ENCODE results near the gene KLK3.
A peak's percentile ranks its signal among the peaks of the same experiment; 100 is the strongest.

KLK3 gene

GRCh38 chr19:50819636-50820035 lies 35.1 kb upstream of the KLK3 start:
- H3K27ac ChIP-seq (replicated peaks; ENCODE audit: low read length) = no peak overlapping the region
- H3K4me1 ChIP-seq (ENCODE audit: control insufficient read depth in 2 of 2, insufficient read depth in 1 of 2, low read depth in 1 of 2, low read length in 2 of 2) = peaks cover 0 to 3% of the 10 kb centered on the region in 2 donors
- H3K4me2 ChIP-seq (ENCODE audit: insufficient read depth, low read length, poor library complexity, severe bottlenecking) = no peak overlapping the region
- H2BK15ac ChIP-seq (ENCODE audit: low read length) = no peak overlapping the region
- H3K4ac ChIP-seq (ENCODE audit: low read length) = no peak overlapping the region
- no peak overlapping the region for H4K91ac ChIP-seq (ENCODE audit: low read depth, low read length, poor library complexity)
- no peak overlapping the region for H3K14ac ChIP-seq (ENCODE audit: low read length)
- no CpG with 5 or more reads among the region's 8 CpGs for WGBS, 2 donors (ENCODE audit: extremely low coverage in 2 of 2, insufficient read length in 2 of 2, insufficient replicate concordance in 1 of 2)
- H3K79me1 ChIP-seq (ENCODE audit: low read depth, low read length) = no peaks in the 10 kb centered on the region
- peaks cover 10 to 90% (median 53%) of the 10 kb centered on the region in 3 experiments for H3K27me3 ChIP-seq (ENCODE audit: control insufficient read depth in 3 of 3, insufficient read depth in 3 of 3, low read depth in 1 of 3, low read length in 3 of 3)
- no peak overlapping the region for H3K18ac ChIP-seq (ENCODE audit: low read length)
- no peak for DNase-seq (ENCODE audit: low spot score)
- no peaks in the 10 kb centered on the region for H3K36me3 ChIP-seq (replicated peaks in 1 of 2; ENCODE audit: control insufficient read depth in 2 of 2, insufficient read depth in 2 of 2, low read length in 2 of 2)
- no peak overlapping the region for H2BK5ac ChIP-seq (ENCODE audit: low read length)
- peaks cover 2 to 4% of the 10 kb centered on the region in 2 donors for H3K9me3 ChIP-seq (replicated peaks in 1 of 2; ENCODE audit: control insufficient read depth in 2 of 2, insufficient read depth in 1 of 2, low read depth in 1 of 2, low read length in 2 of 2)
- no peak overlapping the region for H3K9ac ChIP-seq (ENCODE audit: low read depth, low read length, poor library complexity)
- no peak overlapping the region for H4K8ac ChIP-seq (ENCODE audit: low read depth, low read length)
- no peak overlapping the region for H3K4me3 ChIP-seq (ENCODE audit: low read length in 2 of 2)
- H2AK5ac ChIP-seq (ENCODE audit: low read depth, low read length) = peak overlapping the region; percentile 79
- H2AFZ ChIP-seq (ENCODE audit: low read length) = no peak overlapping the region
- H2BK120ac ChIP-seq (ENCODE audit: low read depth, low read length) = no peak overlapping the region
- H2BK12ac ChIP-seq (ENCODE audit: low read length) = no peak overlapping the region
- H3K23ac ChIP-seq (ENCODE audit: low read depth, low read length, poor library complexity) = peak overlapping the region; percentile 5

- Histone ChIP-seq H3K4ac (ENCODE audit: low read length) (no peak overlapping the region), H3K4me3 (ENCODE audit: low read length in 2 of 2) (no peak overlapping the region), H2BK5ac (ENCODE audit: low read length) (no peak overlapping the region), H3K4me2 (ENCODE audit: insufficient read depth, low read length, poor library complexity, severe bottlenecking) (no peak overlapping the region), H4K91ac (ENCODE audit: low read depth, low read length, poor library complexity) (no peak overlapping the region), H2AFZ (ENCODE audit: low read length) (peak overlapping the region; percentile 10), H3K79me1 (ENCODE audit: low read depth, low read length) (no peaks in the 10 kb centered on the region), H3K18ac (ENCODE audit: low read length) (peak overlapping the region; percentile 13), H3K23ac (ENCODE audit: low read depth, low read length, poor library complexity) (no peak overlapping the region), H2BK12ac (ENCODE audit: low read length) (no peak overlapping the region), H3K4me1 (ENCODE audit: control insufficient read depth in 2 of 2, insufficient read depth in 1 of 2, low read depth in 1 of 2, low read length in 2 of 2) (peaks cover 0 to 3% of the 10 kb centered on the region in 2 donors), H3K9me3 (replicated peaks in 1 of 2; ENCODE audit: control insufficient read depth in 2 of 2, insufficient read depth in 1 of 2, low read depth in 1 of 2, low read length in 2 of 2) (peaks cover 2 to 4% of the 10 kb centered on the region in 2 donors), H3K14ac (ENCODE audit: low read length) (no peak overlapping the region), H3K36me3 (replicated peaks in 1 of 2; ENCODE audit: control insufficient read depth in 2 of 2, insufficient read depth in 2 of 2, low read length in 2 of 2) (no peaks in the 10 kb centered on the region), H2BK120ac (ENCODE audit: low read depth, low read length) (no peak overlapping the region), H4K8ac (ENCODE audit: low read depth, low read length) (no peak overlapping the region), H2BK15ac (ENCODE audit: low read length) (peak overlapping the region; percentile 56), H3K9ac (ENCODE audit: low read depth, low read length, poor library complexity) (no peak overlapping the region), H3K27ac (replicated peaks; ENCODE audit: low read length) (no peak overlapping the region), H3K27me3 (ENCODE audit: control insufficient read depth in 3 of 3, insufficient read depth in 3 of 3, low read depth in 1 of 3, low read length in 3 of 3) (peaks cover 10 to 88% (median 53%) of the 10 kb centered on the region in 3 experiments), H2AK5ac (ENCODE audit: low read depth, low read length) (peak overlapping the region; percentile 74)
- no CpG with 5 or more reads among the region's 15 CpGs for WGBS, 2 donors (ENCODE audit: extremely low coverage in 2 of 2, insufficient read length in 2 of 2, insufficient replicate concordance in 1 of 2)
- no peak for DNase-seq (ENCODE audit: low spot score)
Measured at GRCh38 chr19:50820086-50820485, 34.6 kb upstream of the KLK3 start.

GRCh38 chr19:50820549-50821247 lies 34.0 kb upstream of the KLK3 start:
- no CpG with 5 or more reads among the region's 21 CpGs for WGBS, 2 donors (ENCODE audit: extremely low coverage in 2 of 2, insufficient read length in 2 of 2, insufficient replicate concordance in 1 of 2)
- H3K18ac ChIP-seq (ENCODE audit: low read length) = no peak overlapping the region
- H2BK120ac ChIP-seq (ENCODE audit: low read depth, low read length) = no peak overlapping the region
- H3K14ac ChIP-seq (ENCODE audit: low read length) = no peak overlapping the region
- H2BK5ac ChIP-seq (ENCODE audit: low read length) = no peak overlapping the region
- H3K9me3 ChIP-seq (replicated peaks in 1 of 2; ENCODE audit: control insufficient read depth in 2 of 2, insufficient read depth in 1 of 2, low read depth in 1 of 2, low read length in 2 of 2) = peaks cover 0 to under 1% of the 10 kb centered on the region in 2 donors
- H2BK12ac ChIP-seq (ENCODE audit: low read length) = no peak overlapping the region
- H3K36me3 ChIP-seq (replicated peaks in 1 of 2; ENCODE audit: control insufficient read depth in 2 of 2, insufficient read depth in 2 of 2, low read length in 2 of 2) = no peaks in the 10 kb centered on the region
- H4K8ac ChIP-seq (ENCODE audit: low read depth, low read length) = no peak overlapping the region
- no peak overlapping the region for H2AK5ac ChIP-seq (ENCODE audit: low read depth, low read length)
- peaks cover 0 to 3% of the 10 kb centered on the region in 2 donors for H3K4me1 ChIP-seq (ENCODE audit: control insufficient read depth in 2 of 2, insufficient read depth in 1 of 2, low read depth in 1 of 2, low read length in 2 of 2)
- H3K27me3 ChIP-seq (ENCODE audit: control insufficient read depth in 3 of 3, insufficient read depth in 3 of 3, low read depth in 1 of 3, low read length in 3 of 3) = peaks cover 10 to 83% (median 53%) of the 10 kb centered on the region in 3 experiments
- H2BK15ac ChIP-seq (ENCODE audit: low read length) = no peak overlapping the region
- H3K27ac ChIP-seq (replicated peaks; ENCODE audit: low read length) = no peak overlapping the region
- no peaks in the 10 kb centered on the region for H3K79me1 ChIP-seq (ENCODE audit: low read depth, low read length)
- peak overlapping the region; percentile 64 for H2AFZ ChIP-seq (ENCODE audit: low read length)
- H3K23ac ChIP-seq (ENCODE audit: low read depth, low read length, poor library complexity) = no peak overlapping the region
- H3K4me2 ChIP-seq (ENCODE audit: insufficient read depth, low read length, poor library complexity, severe bottlenecking) = peak overlapping the region; percentile 14
- H3K4ac ChIP-seq (ENCODE audit: low read length) = no peak overlapping the region
- H3K4me3 ChIP-seq (ENCODE audit: low read length in 2 of 2) = no peak overlapping the region
- DNase-seq (ENCODE audit: low spot score) = no peak
- H3K9ac ChIP-seq (ENCODE audit: low read depth, low read length, poor library complexity) = no peak overlapping the region
- H4K91ac ChIP-seq (ENCODE audit: low read depth, low read length, poor library complexity) = no peak overlapping the region

- H2BK15ac ChIP-seq (ENCODE audit: low read length) = no peak overlapping the region
- H3K27me3 ChIP-seq (ENCODE audit: control insufficient read depth in 3 of 3, insufficient read depth in 3 of 3, low read depth in 1 of 3, low read length in 3 of 3) = peaks cover 10 to 80% (median 53%) of the 10 kb centered on the region in 3 experiments
- no peak overlapping the region for H4K8ac ChIP-seq (ENCODE audit: low read depth, low read length)
- H4K91ac ChIP-seq (ENCODE audit: low read depth, low read length, poor library complexity) = no peak overlapping the region
- H3K23ac ChIP-seq (ENCODE audit: low read depth, low read length, poor library complexity) = no peak overlapping the region
- no peak overlapping the region for H3K27ac ChIP-seq (replicated peaks; ENCODE audit: low read length)
- H3K4ac ChIP-seq (ENCODE audit: low read length) = no peak overlapping the region
- H3K36me3 ChIP-seq (replicated peaks in 1 of 2; ENCODE audit: control insufficient read depth in 2 of 2, insufficient read depth in 2 of 2, low read length in 2 of 2) = no peaks in the 10 kb centered on the region
- no CpG with 5 or more reads among the region's 4 CpGs for WGBS, 2 donors (ENCODE audit: extremely low coverage in 2 of 2, insufficient read length in 2 of 2, insufficient replicate concordance in 1 of 2)
- no peak overlapping the region for H3K18ac ChIP-seq (ENCODE audit: low read length)
- no peaks in the 10 kb centered on the region for H3K79me1 ChIP-seq (ENCODE audit: low read depth, low read length)
- no peak overlapping the region for H2BK120ac ChIP-seq (ENCODE audit: low read depth, low read length)
- H3K4me2 ChIP-seq (ENCODE audit: insufficient read depth, low read length, poor library complexity, severe bottlenecking) = no peak overlapping the region
- H3K9ac ChIP-seq (ENCODE audit: low read depth, low read length, poor library complexity) = no peak overlapping the region
- no peak overlapping the region for H3K4me3 ChIP-seq (ENCODE audit: low read length in 2 of 2)
- H3K9me3 ChIP-seq (replicated peaks in 1 of 2; ENCODE audit: control insufficient read depth in 2 of 2, insufficient read depth in 1 of 2, low read depth in 1 of 2, low read length in 2 of 2) = no peaks in the 10 kb centered on the region
- H2BK5ac ChIP-seq (ENCODE audit: low read length) = no peak overlapping the region
- no peak for DNase-seq (ENCODE audit: low spot score)
- peak overlapping the region; percentile 61 for H2AFZ ChIP-seq (ENCODE audit: low read length)
- H2AK5ac ChIP-seq (ENCODE audit: low read depth, low read length) = peak overlapping the region; percentile 8
- peaks cover 0 to 3% of the 10 kb centered on the region in 2 donors for H3K4me1 ChIP-seq (ENCODE audit: control insufficient read depth in 2 of 2, insufficient read depth in 1 of 2, low read depth in 1 of 2, low read length in 2 of 2)
- H3K14ac ChIP-seq (ENCODE audit: low read length) = no peak overlapping the region
- H2BK12ac ChIP-seq (ENCODE audit: low read length) = no peak overlapping the region
Measured at GRCh38 chr19:50821248-50821612, 33.5 kb upstream of the KLK3 start.
